ENCODE data around the gene LAMA1. TPM values are rescaled to one million over a fixed set of nuclear protein-coding genes. Genes with fewer than 3 reads are reported as not detected.

The LAMA1 gene
- polyA plus RNA-seq, 1 donor: 1.8 TPM

- DNase-seq (ENCODE audit: low read depth): no peak
These were observed 4.7 kb downstream of the LAMA1 start for GRCh38 chr18:7112936-7113335.

- no peak for DNase-seq (ENCODE audit: low read depth)
These were observed 6.5 kb downstream of the LAMA1 start for GRCh38 chr18:7111134-7111533.

GRCh38 chr18:7105943-7106342 is 11.7 kb downstream of the LAMA1 start:
- no peak for DNase-seq (ENCODE audit: low read depth)

- DNase-seq (ENCODE audit: low read depth): no peak
These were observed 12.3 kb downstream of the LAMA1 start for GRCh38 chr18:7105268-7105667.

- no peak for DNase-seq (ENCODE audit: low read depth)
These were observed 12.9 kb downstream of the LAMA1 start for GRCh38 chr18:7104649-7105048.

GRCh38 chr18:7102131-7102530 is 15.5 kb downstream of the LAMA1 start:
- no peak for DNase-seq (ENCODE audit: low read depth)

- DNase-seq (ENCODE audit: low read depth): no peak
These were observed 20.8 kb downstream of the LAMA1 start for GRCh38 chr18:7096838-7097237.

- DNase-seq (ENCODE audit: low read depth): peak; percentile 32
These were observed 23.2 kb downstream of the LAMA1 start for GRCh38 chr18:7094427-7094826.

GRCh38 chr18:7090771-7091170 is 26.8 kb downstream of the LAMA1 start:
- no peak for DNase-seq (ENCODE audit: low read depth)

GRCh38 chr18:7089369-7089768 is 28.2 kb downstream of the LAMA1 start:
- DNase-seq (ENCODE audit: low read depth): no peak

GRCh38 chr18:7084080-7085065 is 33.2 kb downstream of the LAMA1 start:
- no peak for DNase-seq (ENCODE audit: low read depth)

- DNase-seq (ENCODE audit: low read depth): no peak
These were observed 34.9 kb downstream of the LAMA1 start for GRCh38 chr18:7082671-7083070.

GRCh38 chr18:7079231-7079630 is 38.4 kb downstream of the LAMA1 start:
- DNase-seq (ENCODE audit: low read depth): no peak

GRCh38 chr18:7072593-7072992 is 45.0 kb downstream of the LAMA1 start:
- no peak for DNase-seq (ENCODE audit: low read depth)

- no peak for DNase-seq (ENCODE audit: low read depth)
These were observed 46.0 kb downstream of the LAMA1 start for GRCh38 chr18:7071600-7071999.

GRCh38 chr18:7070466-7070865 is 47.1 kb downstream of the LAMA1 start:
- no peak for DNase-seq (ENCODE audit: low read depth)

GRCh38 chr18:7068871-7069590 is 48.6 kb downstream of the LAMA1 start:
- DNase-seq (ENCODE audit: low read depth): no peak

- no peak for DNase-seq (ENCODE audit: low read depth)
These were observed 50.5 kb downstream of the LAMA1 start for GRCh38 chr18:7066965-7067555.

GRCh38 chr18:7065736-7066135 is 51.9 kb downstream of the LAMA1 start:
- no peak for DNase-seq (ENCODE audit: low read depth)

- no peak for DNase-seq (ENCODE audit: low read depth)
These were observed 53.3 kb downstream of the LAMA1 start for GRCh38 chr18:7064346-7064745.

- no peak for DNase-seq (ENCODE audit: low read depth)
These were observed 54.8 kb downstream of the LAMA1 start for GRCh38 chr18:7062811-7063210.

GRCh38 chr18:7062236-7062635 is 55.4 kb downstream of the LAMA1 start:
- DNase-seq (ENCODE audit: low read depth): no peak

Measured in forelimb muscle (tissue), 1 donor.